Neuron (in vitro differentiated cells): ENCODE results near the gene SLC25A6.

Experiments
- H2AFZ ChIP-seq: one replicate; pipeline ENCODE4 v1.6.1; 2013; ENCODE audit warnings: low read depth, mild to moderate bottlenecking, inconsistent platforms, low read length, moderate library complexity
- H3K27me3 ChIP-seq: one replicate; pipeline ENCODE4 v1.6.1; 2013; ENCODE audit warnings: low read length; ENCODE audit not compliant: insufficient read depth
- H3K36me3 ChIP-seq: one replicate; pipeline ENCODE4 v1.6.1; 2013; ENCODE audit warnings: low read length; ENCODE audit not compliant: insufficient read depth
- H3K4me1 ChIP-seq: one replicate; pipeline ENCODE4 v1.6.1; 2013; ENCODE audit warnings: low read length; ENCODE audit not compliant: insufficient read depth
- H3K4me3 ChIP-seq: 2 replicates; pipeline ENCODE4 v1.5.1; 2013; ENCODE audit warnings: mild to moderate bottlenecking, low read length, moderate library complexity
- H3K9me3 ChIP-seq: one replicate; pipeline ENCODE4 v1.6.1; 2013; ENCODE audit warnings: low read length

SLC25A6 gene

GRCh38 chrX:1341545-1342184 is 50.2 kb downstream of the SLC25A6 start:
- H3K9me3 ChIP-seq: peaks cover 8% of the 10 kb centered on the region
- no peak overlapping the region for H3K4me3 ChIP-seq

GRCh38 chrX:1336948-1337779 is 54.7 kb downstream of the SLC25A6 start:
- Histone ChIP-seq H3K4me3 (no peak overlapping the region), H3K4me1 (no peaks in the 10 kb centered on the region), H3K9me3 (peaks cover 8% of the 10 kb centered on the region), H2AFZ (no peak overlapping the region), H3K27me3 (no peaks in the 10 kb centered on the region), H3K36me3 (peaks cover 6% of the 10 kb centered on the region)

More at GRCh38 chrX:1341545-1342184, 50.2 kb downstream of the SLC25A6 start:
- Histone ChIP-seq H2AFZ (no peak overlapping the region), H3K36me3 (peaks cover 6% of the 10 kb centered on the region), H3K4me1 (no peaks in the 10 kb centered on the region), H3K27me3 (no peaks in the 10 kb centered on the region)

- no peak within 1 kb of the TSS for H2AFZ ChIP-seq
- peaks cover 2% of the 10 kb centered on the region for H3K36me3 ChIP-seq
- H3K4me3 ChIP-seq: no peak within 1 kb of the TSS
- no peaks in the 10 kb centered on the region for H3K27me3 ChIP-seq
- no peaks in the 10 kb centered on the region for H3K4me1 ChIP-seq
- peaks cover 4% of the 10 kb centered on the region for H3K9me3 ChIP-seq
Observed at GRCh38 chrX:1336331-1336943, 55.5 kb downstream of the SLC25A6 start, which contains the start of gene IL3RA. Gene IL3RA (plus strand): TSS chrX:1336785. CDS start chrX:1341766, 4,981 bp downstream.
